Measurements from ENCODE around the gene SLC1A2.

The SLC1A2 gene

GRCh38 chr11:35412285-35412684, 7.1 kb downstream of the SLC1A2 start:
- DNase-seq: no peak

DNA sequence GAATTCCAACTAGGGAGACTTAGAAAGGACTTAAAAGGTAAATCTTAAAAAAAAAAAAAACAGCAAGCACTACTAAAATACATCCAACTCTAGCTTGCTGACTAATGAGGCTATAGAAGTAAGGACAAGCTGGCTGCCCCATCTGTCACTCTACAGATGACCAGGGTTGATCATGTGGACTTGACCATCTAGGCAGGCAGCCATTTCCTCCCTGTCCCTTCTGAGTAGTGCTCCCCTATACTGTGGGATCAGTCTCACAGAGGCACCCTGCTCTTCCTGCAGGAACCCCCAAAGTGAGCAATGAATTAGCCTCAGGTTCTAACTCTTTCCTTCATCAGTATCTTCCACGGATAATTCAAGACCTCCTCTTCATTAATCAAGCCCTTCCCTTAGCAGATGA, 12.3 kb downstream of the SLC1A2 start:
- no peak for DNase-seq

- DNase-seq: no peak
Measured at GRCh38 chr11:35404388-35404775, 15.0 kb downstream of the SLC1A2 start.

DNA sequence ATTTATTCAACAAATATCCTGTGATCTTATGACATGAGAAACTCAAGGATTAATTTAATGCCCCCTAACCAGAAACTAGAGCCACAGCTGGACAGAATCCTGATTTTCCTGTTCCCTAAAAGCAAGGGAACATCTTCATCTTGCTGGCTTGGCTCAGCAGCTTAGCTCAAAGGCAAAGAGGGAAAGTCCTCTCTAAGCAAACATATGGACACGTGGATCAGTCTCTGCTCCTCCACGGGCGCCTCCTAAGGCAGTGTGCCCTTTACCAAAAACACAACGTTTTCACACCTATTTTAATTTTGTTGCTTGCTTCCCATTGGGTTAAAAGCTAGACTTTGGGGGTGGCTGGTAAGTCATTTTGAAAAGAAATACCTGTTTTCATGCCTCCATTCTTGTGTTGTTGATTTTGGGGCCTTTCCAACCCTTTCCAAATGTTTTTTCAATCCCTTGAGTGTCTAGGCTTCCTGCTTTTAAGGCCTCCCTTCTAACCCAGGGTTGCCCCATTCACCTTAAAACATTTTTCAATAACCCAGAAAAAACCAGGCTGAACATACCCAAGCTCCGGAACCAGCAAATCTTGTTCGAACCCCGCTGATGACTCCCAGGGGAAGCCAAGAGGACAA, 15.5 kb downstream of the SLC1A2 start:
- no peak for DNase-seq

DNA sequence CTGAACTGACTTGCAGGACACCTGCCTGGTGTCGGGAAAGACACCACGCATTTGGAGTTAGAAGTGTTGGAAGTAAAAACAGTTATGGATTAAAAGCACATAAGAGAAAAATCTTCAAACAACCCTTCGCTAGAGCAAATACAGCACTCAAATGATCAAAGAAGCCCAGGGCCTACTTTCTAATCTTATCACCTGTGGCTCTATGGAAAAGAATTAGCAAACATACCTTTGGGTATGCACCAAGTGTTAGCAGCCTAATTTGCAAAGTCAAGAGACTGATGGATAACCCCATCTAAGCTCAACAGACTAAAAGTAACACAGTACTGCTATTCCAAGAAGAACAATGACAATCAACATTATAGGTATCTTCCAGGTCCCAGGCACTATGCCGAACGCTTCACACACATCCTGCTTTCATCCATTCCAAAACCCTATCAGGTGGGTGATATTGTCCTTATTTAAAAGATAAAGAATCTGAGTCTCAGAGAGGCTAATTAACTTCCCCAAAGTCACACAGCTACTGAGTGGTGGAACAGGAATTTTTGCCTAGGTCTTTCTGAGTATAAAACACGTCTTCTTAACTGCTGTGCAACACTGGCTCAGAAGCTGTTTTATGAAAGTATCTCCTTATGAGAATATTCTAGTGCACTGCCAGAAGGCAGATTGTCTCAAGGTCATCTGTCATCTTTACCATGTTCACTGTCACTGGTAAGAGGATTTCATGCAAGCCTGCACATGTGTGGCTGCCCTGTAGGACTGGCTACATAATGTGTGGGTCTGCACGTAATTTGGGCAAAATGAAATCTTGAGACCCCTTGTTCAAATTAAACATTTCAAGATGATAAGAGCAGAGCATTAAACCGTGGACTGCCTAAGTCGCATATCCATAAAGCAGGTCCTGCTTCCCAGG, 16.4 kb downstream of the SLC1A2 start:
- no peak for DNase-seq

DNA sequence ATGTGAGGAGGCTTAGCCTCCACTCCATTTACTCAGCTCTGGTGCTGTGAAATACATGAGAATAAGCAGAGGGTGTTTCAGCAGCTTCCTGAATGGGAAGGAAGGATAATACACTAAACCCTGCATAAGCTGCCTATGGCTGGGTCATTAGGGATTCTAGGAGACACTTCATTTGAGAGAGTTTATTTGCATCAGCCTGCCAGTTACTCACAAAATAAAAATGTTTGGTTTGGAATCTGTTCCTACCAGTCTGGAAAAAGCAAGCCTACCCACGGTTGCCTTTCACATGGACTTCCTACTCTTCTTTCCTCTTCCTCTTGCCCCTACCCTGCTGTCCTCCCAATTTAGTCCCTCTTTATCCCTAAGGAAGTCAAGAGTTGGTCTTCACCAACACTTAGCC, 20.5 kb downstream of the SLC1A2 start:
- no peak for DNase-seq

GRCh38 chr11:35394941-35395340, 24.4 kb downstream of the SLC1A2 start:
- DNase-seq: no peak

DNA sequence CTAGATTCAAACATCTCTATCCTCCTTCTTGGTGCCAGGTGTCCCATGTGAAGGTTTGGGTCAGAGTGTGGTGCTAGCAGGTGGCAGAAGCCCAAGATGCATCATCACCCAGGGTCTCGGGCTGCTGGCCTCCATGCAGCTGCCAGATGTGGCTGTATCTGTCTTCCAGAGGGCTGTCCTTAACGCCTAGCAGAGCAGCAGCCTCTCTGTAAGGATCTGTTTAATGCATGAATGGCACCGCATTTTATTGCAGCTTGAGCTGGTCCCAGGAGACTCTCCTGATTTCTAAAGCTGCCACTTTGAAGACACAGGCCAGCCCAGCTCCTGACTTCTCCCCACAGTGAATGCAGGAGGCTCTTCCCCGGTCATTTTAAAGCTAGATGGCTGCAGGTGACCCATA, 26.3 kb downstream of the SLC1A2 start:
- no peak for DNase-seq

DNA sequence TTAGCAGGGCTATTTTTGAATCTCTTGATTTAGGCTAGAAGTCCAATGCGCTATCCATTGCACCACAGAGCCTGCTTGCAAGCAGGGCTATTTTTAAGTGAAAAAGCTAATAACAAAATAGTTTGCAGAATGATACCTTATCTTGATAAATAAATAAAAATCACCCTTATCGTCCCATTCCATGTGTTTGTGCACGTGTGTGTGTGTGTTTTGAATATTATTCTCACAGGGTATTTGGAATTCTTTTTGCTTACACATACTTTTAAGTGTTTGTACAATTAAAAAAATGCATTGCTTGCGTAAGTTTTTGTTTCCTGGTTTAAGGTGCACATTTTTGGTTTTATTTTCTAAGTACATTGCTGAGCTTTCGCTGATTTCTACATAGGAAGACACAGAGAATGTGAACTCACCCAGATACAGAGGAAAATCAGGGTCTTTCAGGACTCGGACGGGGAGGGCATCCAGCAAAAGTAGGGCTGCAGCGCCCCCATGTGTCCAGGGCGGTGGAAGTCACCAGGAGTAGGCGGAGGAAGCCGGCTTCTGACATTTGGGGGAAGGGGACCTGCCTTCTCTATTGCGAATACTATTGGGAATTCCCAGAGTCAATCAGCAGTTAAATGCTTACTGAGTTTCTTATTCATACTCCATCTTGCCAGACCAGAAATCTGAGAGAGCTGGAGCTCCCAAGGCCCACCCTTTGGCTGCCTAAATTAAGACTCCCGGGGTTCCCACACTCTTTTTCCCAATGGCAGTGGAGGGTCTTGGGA, 27.3 kb downstream of the SLC1A2 start:
- no peak for DNase-seq

- DNase-seq: no peak
Measured at GRCh38 chr11:35390737-35391682, 28.3 kb downstream of the SLC1A2 start.

- no peak for DNase-seq
Measured at GRCh38 chr11:35389897-35390465, 29.4 kb downstream of the SLC1A2 start.

GRCh38 chr11:35389112-35389511, 30.2 kb downstream of the SLC1A2 start:
- no peak for DNase-seq

DNA sequence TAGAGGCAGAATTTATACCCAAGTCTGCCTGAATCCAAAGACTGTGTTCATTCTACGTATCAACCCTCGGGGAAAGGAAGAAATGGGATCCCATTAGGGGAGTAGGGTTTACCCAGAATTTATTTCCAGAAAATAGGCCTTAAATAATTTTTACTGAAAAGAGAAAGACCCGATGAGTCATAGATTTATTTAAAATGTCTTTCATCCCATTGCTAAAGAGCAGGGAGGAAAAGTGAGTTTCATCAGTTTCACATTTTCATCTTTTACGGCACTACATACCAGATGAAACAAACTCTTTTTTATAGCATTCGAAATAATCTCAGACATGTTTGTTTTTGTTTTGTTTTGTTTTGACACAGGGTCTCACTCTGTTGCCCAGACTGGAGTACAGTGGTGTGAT, 31.3 kb downstream of the SLC1A2 start:
- no peak for DNase-seq

GRCh38 chr11:35387111-35387982, 32.0 kb downstream of the SLC1A2 start:
- no peak for DNase-seq

DNA sequence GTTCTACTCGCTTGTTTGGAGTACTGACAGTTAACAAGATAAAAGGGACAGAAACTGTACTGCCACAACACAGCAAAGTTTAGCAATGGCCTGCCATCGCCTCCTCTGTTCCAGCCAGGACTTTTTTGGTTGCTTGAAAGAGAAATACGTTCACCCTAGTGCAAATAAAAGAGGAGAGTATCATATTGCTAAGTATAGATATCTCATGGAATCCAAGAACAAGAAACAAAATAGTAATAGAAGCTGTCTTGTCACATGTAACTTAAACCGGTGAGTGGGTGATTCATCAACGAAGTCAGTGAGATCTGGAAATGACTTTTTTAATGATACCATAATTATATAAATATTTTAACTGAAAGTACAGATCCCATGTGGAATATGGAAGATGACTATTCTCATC, 35.4 kb downstream of the SLC1A2 start:
- no peak for DNase-seq

- DNase-seq: no peak
Measured at GRCh38 chr11:35381709-35382322, 37.5 kb downstream of the SLC1A2 start.

- no peak for DNase-seq
Measured at GRCh38 chr11:35380603-35381002, 38.8 kb downstream of the SLC1A2 start.

- DNase-seq: no peak
Measured at GRCh38 chr11:35377262-35377661, 42.1 kb downstream of the SLC1A2 start.

GRCh38 chr11:35376613-35377012, 42.7 kb downstream of the SLC1A2 start:
- no peak for DNase-seq

DNA sequence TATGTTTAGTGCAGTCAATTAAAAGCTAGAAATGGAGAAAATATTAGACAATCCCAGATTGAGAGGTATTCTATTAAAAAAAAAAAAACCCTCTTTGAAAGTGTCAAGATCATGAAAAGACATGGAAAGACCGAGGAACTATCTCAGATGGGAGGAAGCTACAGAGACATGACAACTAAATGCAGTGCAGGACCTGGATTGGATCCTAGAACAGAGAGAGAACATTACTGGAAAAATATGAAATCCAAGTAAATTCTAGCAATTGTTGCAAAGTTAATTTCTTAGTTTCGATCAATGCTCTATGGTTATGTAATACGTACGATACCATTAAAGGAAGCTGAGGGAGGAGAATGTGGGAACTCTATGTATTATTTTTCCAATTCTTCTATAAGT, 43.2 kb downstream of the SLC1A2 start:
- DNase-seq: no peak
